ENCODE results near the gene NRSN2.

The NRSN2 gene

GRCh38 chr20:397432-398237 lies 50.7 kb downstream of the NRSN2 start:
- no peak for DNase-seq (ENCODE audit: low read depth)

DNA sequence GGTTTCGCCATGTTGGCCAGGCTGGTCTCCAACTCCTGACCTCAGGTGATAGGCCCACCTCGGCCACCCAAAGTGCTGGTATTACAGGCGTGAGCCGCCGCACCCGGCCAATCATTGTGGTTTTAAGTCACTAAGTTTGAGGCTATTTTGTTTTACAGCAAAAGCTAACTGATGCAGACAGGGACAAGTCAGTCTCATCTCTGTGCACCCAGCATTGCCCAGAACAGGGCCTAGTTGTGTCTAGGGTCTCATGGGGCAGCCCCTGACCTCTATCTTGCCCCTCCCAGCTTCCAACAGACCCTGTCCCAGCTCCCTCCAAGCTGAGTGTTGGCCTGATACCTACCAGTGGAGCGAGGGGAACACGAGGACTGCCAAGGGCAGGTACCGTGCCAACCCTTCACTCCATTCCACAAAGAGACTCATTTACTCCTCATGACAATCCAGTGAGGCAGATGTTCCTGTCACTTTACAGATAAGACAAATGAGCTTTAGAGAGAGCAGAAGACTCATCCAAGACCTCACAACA lies 52.3 kb downstream of the NRSN2 start:
- no peak for DNase-seq (ENCODE audit: low read depth)

- DNase-seq (ENCODE audit: low read depth), result no peak
Measured at GRCh38 chr20:400128-400453, 53.2 kb downstream of the NRSN2 start.

GRCh38 chr20:400454-401275 lies 53.8 kb downstream of the NRSN2 start:
- no peak for DNase-seq (ENCODE audit: low read depth)

DNA sequence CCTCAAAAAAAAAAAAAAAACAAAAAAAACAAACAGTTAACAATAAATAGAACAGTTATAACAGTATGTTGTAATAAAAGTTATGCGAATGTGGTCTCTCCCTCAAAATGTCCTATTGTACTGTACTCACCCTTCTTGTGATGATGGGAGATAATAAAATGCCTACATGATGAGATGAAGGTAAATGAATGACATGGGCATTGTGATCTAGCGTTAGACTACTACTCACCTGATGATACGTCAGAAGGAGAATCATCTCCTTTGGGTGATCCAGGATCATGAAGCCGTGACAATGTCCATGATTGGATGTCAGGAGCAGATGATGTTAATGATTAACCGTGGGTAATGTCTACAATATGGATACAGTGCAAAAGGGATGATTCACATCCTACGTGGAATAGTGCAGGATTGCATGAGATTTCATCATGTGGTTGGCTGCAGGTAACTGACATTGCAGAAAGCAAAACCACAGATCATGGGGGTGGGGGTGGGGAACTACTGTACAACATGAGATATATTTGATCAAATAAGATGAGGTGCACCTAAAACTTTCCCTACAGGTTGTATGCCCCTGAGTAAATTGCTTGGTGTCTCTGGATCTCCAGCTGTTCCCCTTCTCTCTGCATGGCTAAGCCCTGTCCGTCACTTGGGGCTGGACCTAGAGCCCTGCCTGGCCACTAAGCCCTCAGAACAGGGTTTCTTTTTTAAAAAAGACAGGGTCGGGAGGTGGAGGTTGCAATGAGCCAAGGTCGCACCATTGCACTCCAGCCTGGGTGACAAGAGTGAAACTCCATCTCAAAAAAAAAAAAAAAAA lies 55.0 kb downstream of the NRSN2 start:
- DNase-seq (ENCODE audit: low read depth), result peak; percentile 55

DNA sequence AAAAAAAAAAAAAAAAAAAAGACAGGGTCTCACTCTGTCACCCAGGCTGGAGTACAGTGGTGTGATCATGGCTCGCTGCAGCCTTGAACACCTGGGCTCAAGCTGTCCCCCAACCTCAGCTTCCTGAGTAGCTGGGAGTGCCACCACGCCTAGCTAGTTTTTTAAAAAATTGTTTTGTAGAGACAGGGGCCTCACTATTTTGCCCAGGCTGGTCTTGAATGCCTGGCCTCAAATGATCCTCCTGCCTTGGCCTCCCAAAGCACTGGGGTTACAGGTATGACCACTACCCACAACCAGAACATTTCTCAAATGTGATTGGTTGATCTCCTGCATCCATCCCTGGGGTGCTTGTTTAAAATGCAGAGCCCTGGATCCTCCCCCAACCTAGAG lies 55.6 kb downstream of the NRSN2 start:
- no peak for DNase-seq (ENCODE audit: low read depth)

DNA sequence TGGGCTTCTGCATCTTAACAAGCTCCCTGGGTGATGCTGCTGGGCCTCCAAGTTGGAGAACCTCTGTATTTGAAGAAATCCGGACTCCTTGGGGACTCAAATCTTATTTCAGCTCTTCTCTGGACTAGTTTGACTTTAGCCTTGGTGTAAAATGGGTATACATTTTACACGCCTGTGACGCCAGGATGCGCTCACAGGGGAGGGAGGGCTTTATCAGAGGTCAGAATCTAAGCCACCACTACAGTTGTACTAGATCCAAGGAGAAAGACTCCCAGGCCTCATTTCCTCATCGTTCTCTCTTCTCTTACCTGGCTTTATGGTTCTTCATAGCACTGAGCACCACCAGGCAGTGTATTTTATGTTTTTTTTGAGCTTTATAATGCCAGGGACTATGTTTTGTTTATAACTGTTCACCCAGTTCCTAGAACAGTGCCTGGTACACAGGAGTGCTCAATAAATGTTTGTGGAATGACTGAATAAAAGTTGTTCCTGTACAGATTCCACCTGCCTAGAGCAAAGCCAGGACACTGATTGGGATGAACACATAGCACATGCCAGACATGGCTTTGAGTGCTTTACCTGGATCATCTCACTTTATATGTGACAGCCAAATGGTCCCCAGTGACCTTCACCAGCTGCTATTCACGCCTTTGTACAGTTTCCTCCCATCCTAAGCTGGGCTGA lies 56.1 kb downstream of the NRSN2 start:
- no peak for DNase-seq (ENCODE audit: low read depth)

DNA sequence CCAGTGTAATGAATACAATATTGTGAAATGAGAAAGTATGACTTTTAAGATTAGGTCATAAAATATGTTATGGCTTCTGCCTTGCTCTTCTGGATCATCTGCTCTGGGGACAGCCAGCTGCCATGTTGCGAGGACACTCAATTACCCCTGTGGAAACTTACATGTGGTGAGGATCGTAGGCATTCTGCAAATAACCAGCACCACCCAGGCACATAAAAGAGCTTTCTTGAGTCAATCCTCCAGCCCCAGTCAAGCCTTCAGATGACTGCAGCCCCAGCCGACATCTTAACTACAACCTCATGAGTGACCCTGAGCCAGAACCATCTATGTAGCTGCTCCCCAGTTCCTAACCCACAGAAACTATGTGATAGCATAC lies 56.7 kb downstream of the NRSN2 start:
- DNase-seq (ENCODE audit: low read depth), result no peak

DNA sequence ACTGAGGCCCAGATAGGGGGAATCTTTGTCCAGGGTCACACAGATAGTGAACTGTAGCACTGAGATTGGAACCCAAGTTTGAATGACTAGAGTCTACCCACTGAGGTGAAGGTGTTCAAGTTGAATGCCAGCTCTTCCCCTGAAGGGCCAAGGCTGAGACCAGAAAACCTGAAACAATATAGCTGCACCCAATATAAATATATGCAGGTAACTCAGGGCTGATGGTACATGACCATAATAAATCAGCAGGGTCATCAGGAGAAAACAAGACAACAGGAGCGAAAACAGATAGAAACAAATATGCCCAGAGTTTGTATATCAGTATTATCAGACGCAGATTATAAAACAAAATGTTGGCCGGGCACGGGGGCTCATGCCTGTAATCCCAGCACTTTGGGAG lies 57.2 kb downstream of the NRSN2 start:
- DNase-seq (ENCODE audit: low read depth), result no peak
